ENCODE results near the gene OR2F1. TPM values are rescaled to one million over a fixed set of nuclear protein-coding genes. Genes with fewer than 3 reads are reported as not detected.

The OR2F1 gene
- total RNA-seq, 1 experiment from 2014 or later: not detected

- ATAC-seq (no peak), DNase-seq (ENCODE audit: low read depth, low spot score) (no peak)
- ChIA-PET RAD21 (ENCODE audit: low non-redundant PET in 1 of 2, low total read pairs in 2 of 2, uncharacterized antibody in 2 of 2, unreplicated experiment in 2 of 2) (no interaction called here), POLR2A (no interaction called here), CTCF (no interaction called here)
- H3K4me3 ChIP-seq (replicated peaks in 1 of 2; ENCODE audit: low read depth in 1 of 2, low read length in 2 of 2): no peak within 1 kb of the TSS
- H3K36me3 ChIP-seq (ENCODE audit: control insufficient read depth in 1 of 2, insufficient read depth in 2 of 2, low read length in 2 of 2): no peaks in the 10 kb centered on the region
- H3K9me3 ChIP-seq (ENCODE audit: control insufficient read depth in 1 of 2, insufficient read depth in 1 of 2, low read depth in 1 of 2, low read length in 2 of 2): no peaks in the 10 kb centered on the region
- no peak within 1 kb of the TSS for H3K4me2 ChIP-seq (ENCODE audit: low read length)
- no peak within 1 kb of the TSS for H3K27ac ChIP-seq (ENCODE audit: low read depth, low read length)
- no peaks in the 10 kb centered on the region for H3K79me2 ChIP-seq (ENCODE audit: insufficient read depth, low read length)
- no peaks in the 10 kb centered on the region for H3K9me2 ChIP-seq (ENCODE audit: insufficient read depth)
- H4K20me1 ChIP-seq (ENCODE audit: insufficient read depth): no peaks in the 10 kb centered on the region
- H3K4me1 ChIP-seq (ENCODE audit: control insufficient read depth in 1 of 2, insufficient read depth in 2 of 2, low read length in 2 of 2): no peaks in the 10 kb centered on the region
- intact Hi-C loops (cut with micrococcal nuclease): no loop called here
- BruUV-seq (replicated peaks): no TSS peak
- TF ChIP-seq SIN3A (IDR thresholded peaks at IDR 0.05; ENCODE audit: low read depth) (no peak), YY1 (IDR thresholded peaks at IDR 0.05; ENCODE audit: extremely low read depth, insufficient replicate concordance, low read depth, low read length) (no peak), ELF1 (IDR thresholded peaks at IDR 0.05; ENCODE audit: borderline replicate concordance, low read depth) (no peak), FOSL1 (IDR thresholded peaks at IDR 0.05; ENCODE audit: low read depth) (no peak), ZNF274 (IDR thresholded peaks at IDR 0.05; ENCODE audit: low read depth, low read length) (no peak), ZFX (IDR thresholded peaks at IDR 0.05) (no peak), POLR2AphosphoS5 (IDR thresholded peaks at IDR 0.05; ENCODE audit: low read depth, low read length) (no peak), MAX (IDR thresholded peaks at IDR 0.05) (no peak), SRF (IDR thresholded peaks at IDR 0.05; ENCODE audit: low read depth) (no peak), POLR2A (IDR thresholded peaks at IDR 0.05; ENCODE audit: borderline replicate concordance, extremely low read depth, insufficient read depth, insufficient read length) (no peak), CBX3 (IDR thresholded peaks at IDR 0.05; ENCODE audit: low read depth) (no peak), RAD21 (IDR thresholded peaks at IDR 0.05; ENCODE audit: low read depth) (no peak), TCF7L2 (IDR thresholded peaks at IDR 0.05; ENCODE audit: borderline replicate concordance, extremely low read depth, insufficient read depth, insufficient read length) (no peak), REST (IDR thresholded peaks at IDR 0.05; ENCODE audit: low read depth) (no peak)
- TF ChIP-seq, protein P1, sequence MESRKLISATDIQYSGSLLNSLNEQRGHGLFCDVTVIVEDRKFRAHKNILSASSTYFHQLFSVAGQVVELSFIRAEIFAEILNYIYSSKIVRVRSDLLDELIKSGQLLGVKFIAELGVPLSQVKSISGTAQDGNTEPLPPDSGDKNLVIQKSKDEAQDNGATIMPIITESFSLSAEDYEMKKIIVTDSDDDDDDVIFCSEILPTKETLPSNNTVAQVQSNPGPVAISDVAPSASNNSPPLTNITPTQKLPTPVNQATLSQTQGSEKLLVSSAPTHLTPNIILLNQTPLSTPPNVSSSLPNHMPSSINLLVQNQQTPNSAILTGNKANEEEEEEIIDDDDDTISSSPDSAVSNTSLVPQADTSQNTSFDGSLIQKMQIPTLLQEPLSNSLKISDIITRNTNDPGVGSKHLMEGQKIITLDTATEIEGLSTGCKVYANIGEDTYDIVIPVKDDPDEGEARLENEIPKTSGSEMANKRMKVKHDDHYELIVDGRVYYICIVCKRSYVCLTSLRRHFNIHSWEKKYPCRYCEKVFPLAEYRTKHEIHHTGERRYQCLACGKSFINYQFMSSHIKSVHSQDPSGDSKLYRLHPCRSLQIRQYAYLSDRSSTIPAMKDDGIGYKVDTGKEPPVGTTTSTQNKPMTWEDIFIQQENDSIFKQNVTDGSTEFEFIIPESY (IDR thresholded peaks at IDR 0.05; ENCODE audit: extremely low read depth, insufficient replicate concordance, low read length): no peak
- no peak within 1 kb of the TSS for H3K9ac ChIP-seq (ENCODE audit: low read length)
- no peaks in the 10 kb centered on the region for H3K27me3 ChIP-seq (ENCODE audit: insufficient read depth, low read length)
- no peak within 1 kb of the TSS for H2AFZ ChIP-seq (ENCODE audit: low read depth, low read length, poor library complexity, severe bottlenecking)
Measured at GRCh38 chr7:144000020-144000419, 45.4 kb downstream of the OR2F1 start, which contains the start of gene OR6B1. Gene OR6B1, plus strand, starts transcription at chr7:144000320. Its CDS starts 3,677 bp downstream, at chr7:144003997.
